ENCODE data around the gene CRYBA1.

Gene CRYBA1

DNA sequence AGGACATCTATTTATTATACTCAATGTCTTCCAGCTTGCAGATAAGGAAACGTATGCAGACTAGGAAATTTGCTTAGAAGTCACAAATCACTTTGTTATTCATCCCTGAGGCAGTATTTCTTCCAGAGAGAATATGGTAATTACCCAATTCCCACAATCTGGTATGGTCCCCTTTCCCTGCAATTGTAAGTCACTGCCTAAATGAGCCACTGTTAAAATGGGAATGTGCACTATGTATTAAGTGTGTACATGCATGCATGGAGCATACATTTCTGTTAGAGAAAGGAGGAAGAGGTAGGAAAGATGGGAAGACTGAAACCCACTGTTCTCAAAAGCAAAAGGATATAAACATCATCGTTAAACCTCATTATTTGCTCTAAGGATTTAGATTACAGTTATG lies 37.3 kb downstream of the CRYBA1 start:
- DNase-seq = no peak

DNA sequence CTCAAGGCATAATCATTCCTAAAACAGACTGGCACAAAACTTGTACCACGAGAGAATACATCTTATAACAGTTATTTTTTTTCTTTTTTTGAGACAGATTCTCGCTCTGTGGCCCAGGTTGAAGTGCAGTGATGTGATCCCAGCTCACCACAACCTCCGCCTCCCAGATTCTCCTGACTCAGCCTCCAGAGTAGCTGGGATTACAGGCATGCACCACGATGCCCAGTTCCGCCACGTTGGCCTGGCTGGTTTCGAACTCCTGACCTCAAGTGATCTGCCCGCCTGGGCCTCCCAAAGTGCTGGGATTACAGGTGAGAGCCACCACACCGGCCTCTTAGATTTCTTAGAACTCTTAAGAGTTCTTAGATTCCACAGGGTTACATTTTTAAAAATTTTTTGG lies 43.2 kb downstream of the CRYBA1 start:
- no peak for DNase-seq

DNA sequence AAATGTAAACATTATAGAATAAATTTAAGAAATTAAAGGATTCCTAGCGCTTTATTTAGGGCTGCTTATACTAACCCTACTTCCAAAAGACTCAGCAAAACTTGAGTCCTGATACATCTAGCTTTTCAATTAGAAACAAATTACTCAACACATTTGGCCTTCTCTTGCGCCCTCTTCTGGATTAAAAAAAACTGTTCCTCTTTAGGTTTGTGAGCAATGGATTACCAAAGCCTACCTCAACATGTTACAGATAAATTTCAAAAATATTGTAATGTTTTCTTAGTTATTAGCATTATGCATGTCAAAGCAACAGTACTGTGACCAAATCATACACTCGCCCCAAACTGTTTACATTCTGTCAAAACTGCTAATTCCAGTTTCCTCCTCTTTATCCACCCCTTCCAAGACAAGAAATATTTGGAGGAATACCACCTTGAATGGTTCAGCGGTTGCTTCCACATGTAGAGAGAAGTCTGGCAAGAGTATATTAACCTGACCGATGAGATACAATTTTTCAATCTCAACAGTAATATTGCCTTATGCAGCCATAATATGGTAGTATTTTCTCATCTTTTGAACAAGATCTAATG lies 44.6 kb downstream of the CRYBA1 start:
- DNase-seq = no peak

DNA sequence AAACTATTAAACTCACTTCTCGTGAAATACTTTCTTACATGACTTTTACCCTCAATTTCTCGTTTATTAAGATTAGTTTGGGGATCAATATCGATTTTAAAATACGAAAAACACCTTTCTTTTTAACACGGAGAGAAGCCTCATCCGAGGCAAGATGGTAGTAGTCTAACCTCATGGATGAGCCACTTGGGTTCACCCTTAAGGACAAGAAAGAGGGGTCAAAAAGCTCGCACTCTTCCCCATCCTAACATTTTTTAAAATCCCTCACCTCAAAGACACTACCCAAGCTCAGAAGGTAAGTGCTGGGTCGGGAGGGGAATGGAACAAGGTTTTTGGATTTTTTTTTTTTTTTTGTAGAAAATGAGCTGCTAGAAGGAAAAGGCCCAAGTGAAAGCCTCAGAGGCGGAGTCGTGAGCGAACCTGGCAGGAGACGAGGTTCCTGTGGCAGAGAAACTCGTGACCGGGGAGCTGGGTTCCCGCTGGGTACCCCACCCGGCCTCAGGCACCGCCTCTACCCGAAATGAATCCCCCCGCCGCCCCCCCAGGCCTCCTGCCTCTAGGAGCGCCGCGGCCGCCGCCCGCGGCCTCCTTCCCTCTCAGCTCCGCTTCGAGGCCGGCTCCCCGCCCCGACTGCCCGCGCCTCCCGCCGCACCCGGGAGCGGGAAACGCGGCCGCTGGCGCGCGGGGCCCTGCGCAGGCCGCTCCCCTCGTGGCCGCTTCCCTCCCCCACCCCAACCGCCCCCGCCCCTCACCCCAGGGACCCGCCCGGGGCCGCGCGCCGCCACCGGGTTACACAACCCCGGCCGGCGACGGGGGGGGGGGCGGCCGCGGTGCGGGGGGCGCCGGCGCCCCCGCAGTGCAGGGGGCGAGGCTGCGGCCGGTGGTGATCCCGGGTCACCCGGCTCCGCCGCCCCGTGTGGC lies 45.7 kb downstream of the CRYBA1 start:
- DNase-seq = peak; percentile 78

DNA sequence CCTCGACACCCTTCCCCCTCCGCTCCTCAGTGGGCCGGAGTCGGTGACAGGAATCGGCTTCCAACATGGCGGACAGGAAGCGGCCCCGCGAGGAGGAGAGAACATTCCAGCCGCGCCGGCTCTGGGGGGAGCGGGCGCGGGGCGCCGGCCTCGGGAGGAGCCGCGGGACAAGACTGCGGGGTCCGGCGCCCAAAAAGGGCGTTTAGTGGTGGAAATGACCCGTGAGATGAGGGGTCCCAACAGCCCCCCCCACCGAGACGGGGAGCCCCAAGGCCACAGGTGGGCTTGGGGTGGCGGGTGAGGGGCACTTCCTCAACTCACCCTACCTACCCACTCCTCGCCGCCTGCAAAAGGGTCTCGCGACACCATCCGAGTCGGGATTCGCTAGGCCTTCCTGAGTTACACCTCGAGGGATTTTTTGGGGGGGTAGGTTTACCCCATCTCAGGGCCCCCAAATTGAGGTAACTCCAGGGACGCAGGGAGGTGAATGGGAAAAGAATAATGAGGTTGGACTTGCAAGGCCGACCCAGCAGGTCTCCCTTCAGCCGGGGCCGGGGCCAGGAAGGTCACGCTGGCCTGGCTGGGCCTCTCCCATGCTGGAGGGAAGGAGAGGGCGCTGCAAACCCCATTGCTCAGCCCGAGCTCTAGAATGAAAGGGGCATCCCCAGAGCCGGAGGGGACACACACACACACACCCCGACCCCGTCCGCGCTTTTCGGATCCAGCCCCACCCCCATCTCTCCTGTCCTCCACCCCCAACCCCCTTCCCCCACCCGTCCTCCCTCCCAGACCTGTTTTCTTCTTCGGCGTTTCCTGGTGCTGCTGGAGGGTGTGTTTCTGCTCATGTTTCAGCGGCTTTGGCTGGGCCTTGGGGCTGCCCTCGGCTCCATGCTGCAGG lies 46.6 kb downstream of the CRYBA1 start:
- peak; percentile 83 for DNase-seq

DNA sequence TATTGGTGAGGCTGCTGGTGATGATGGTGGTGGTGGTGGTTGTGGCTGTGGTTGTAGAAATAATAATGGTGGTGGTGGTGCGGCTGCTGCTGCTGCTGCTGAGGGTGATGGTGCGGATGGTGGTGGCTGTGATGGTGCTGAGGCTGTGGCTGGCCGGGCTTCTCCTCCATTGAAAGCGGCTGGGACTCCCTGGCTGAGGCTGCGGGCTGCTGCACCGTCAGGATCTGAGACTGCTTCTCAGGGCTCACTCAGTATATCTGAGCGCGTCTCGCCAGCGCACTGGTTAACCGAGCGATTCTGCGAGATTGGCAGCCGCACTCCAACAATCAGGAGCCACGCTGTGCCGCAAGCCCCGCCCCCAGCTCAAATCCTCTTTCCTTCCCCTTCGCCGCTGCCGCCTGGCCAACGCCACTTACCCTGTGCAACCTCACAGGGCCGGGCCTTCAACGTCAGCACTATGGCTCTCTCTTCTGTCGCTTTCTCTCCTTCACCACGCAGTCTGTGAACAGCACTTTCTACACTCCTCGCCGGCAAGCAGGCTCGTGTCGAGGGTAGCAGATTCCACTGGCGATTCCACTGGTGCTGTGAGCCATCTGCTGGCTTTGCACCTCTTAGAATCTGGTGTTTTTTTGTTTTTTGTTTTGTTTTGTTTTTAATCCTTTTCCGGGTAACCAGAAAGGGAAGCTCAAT lies 47.4 kb downstream of the CRYBA1 start, which contains the start of gene NUFIP2:
Gene NUFIP2, minus strand, starts transcription at position 259 of the 690 bp plus-strand sequence. Its CDS starts 89 bp downstream, at position 170.
- DNase-seq = peak; percentile 98

DNA sequence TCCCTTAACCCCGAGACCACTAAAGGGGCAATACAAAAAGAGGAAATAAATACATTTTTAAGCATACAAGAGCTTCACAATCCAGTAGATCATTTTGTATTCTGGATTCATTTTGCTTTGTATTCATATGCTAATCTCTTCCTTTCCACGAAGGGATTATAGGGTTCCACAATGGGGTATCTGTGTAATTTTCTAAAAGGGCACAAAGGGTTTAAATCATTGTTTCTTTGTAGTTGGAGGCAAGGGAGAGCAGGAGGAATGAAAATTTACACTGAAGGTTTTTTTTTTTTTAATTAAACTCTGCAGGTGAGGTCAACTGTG lies 47.9 kb downstream of the CRYBA1 start:
- no peak for DNase-seq

DNA sequence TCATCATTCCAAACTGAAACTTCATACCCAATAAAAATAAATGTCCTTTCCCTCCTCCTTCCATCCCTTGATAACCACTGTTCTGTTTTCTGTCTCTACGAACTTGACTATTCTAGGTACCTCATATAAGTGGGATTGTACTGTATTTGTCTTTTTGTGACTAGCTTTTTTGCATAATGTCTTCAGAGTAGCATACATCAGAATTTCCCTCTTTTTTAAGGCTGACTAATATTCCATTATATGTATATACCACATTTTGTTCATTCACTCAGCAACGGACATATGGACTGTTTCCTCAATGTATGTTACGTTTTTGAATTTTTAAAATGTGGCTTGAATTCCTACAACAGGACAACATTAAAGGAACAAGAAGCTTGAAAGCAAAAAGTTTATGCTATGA lies 48.8 kb downstream of the CRYBA1 start:
- no peak for DNase-seq

DNA sequence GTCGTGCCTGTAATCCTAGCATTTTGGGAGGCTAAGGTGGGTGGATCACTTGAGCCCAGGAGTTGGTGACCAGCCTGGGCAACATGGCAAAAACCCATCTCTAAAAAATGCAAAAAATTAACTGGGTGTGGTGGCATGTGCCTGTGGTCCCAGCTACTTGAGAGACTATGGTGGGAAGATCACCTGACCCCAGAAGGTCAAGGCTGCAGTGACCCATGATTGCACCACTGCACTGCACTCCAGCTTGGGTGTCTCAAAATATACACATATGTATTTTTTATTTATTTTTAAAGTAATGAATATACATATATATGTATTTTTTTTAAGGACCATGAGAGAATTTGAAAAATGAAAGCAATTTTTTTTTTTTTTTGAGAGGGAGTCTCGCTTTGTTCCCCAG lies 52.4 kb downstream of the CRYBA1 start:
- no peak for DNase-seq

DNA sequence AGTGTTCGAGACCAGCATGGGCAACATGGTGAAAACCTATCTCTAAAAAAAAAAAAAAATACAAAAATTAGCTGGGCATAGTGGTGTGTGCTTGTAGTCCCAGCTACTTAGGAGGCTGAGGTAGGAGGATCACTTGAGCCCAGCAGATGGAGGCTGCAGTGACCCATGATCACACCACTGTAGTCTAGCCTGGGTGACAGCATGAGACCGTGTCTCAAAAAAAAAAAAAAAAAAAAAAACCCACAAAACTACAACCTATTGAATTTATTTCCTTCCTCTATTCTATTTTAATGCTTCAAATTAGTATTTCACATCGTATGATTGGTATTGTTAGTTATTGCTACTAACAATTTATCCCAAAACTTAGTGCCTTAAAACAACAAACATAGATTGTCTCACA lies 56.7 kb downstream of the CRYBA1 start:
- DNase-seq = no peak
